CD4-positive, alpha-beta T cell treated with Interleukin-6 at 100 ng/mL for 8 hours (primary cell): ENCODE results near the gene SIGLEC9.
"Not testable (repeated sequence)": the region's sequence is repeated elsewhere in the genome, so short reads cannot be mapped to it uniquely, and the experiment has no call there.

ENCODE experiments used
- DNase-seq: peaks from one replicate; pipeline ENCODE4 v3.0.0-alpha.2; 2020; ENCODE audit warnings: mixed read lengths, low spot score

Gene SIGLEC9

GRCh38 chr19:51123802-51124201, 904 bp upstream of the SIGLEC9 start:
- DNase-seq, result no peak

GRCh38 chr19:51124216-51124615, 490 bp upstream of the SIGLEC9 start:
- DNase-seq, result no peak

- no peak for DNase-seq
Measured at GRCh38 chr19:51125421-51126075, 842 bp downstream of the SIGLEC9 start.

- no peak for DNase-seq
Measured at GRCh38 chr19:51127032-51127431, 2.3 kb downstream of the SIGLEC9 start.

GRCh38 chr19:51127755-51128154, 3.0 kb downstream of the SIGLEC9 start:
- peak; percentile 21 for DNase-seq

GRCh38 chr19:51128227-51128626, 3.5 kb downstream of the SIGLEC9 start:
- DNase-seq, result no peak

- no peak for DNase-seq
Measured at GRCh38 chr19:51129716-51130115, 5.0 kb downstream of the SIGLEC9 start.

GRCh38 chr19:51131780-51132680, 7.3 kb downstream of the SIGLEC9 start:
- peak; percentile 67 for DNase-seq

GRCh38 chr19:51135004-51135403, 10.3 kb downstream of the SIGLEC9 start:
- no peak for DNase-seq

GRCh38 chr19:51135986-51136762, 11.5 kb downstream of the SIGLEC9 start:
- no peak for DNase-seq

GRCh38 chr19:51136851-51137551, 12.3 kb downstream of the SIGLEC9 start:
- DNase-seq, result peak; percentile 21

- no peak for DNase-seq
Measured at GRCh38 chr19:51137792-51138425, 13.2 kb downstream of the SIGLEC9 start.

GRCh38 chr19:51138549-51138979, 13.9 kb downstream of the SIGLEC9 start:
- no peak for DNase-seq

GRCh38 chr19:51139299-51140014, 14.8 kb downstream of the SIGLEC9 start:
- DNase-seq, result no peak

GRCh38 chr19:51140441-51140840, 15.7 kb downstream of the SIGLEC9 start:
- DNase-seq, result no peak

- DNase-seq, result no peak
Measured at GRCh38 chr19:51141181-51141580, 16.5 kb downstream of the SIGLEC9 start.

- DNase-seq, result no peak
Measured at GRCh38 chr19:51142119-51142518, 17.4 kb downstream of the SIGLEC9 start, which contains the start of gene SIGLEC7. TSS of gene SIGLEC7 (plus strand) at chr19:51142301. CDS start at chr19:51142370, 69 bp downstream.

GRCh38 chr19:51142809-51143475, 18.2 kb downstream of the SIGLEC9 start:
- DNase-seq, result not testable (repeated sequence)

GRCh38 chr19:51143486-51143885, 18.8 kb downstream of the SIGLEC9 start:
- no peak for DNase-seq

GRCh38 chr19:51144482-51145045, 19.9 kb downstream of the SIGLEC9 start:
- DNase-seq, result no peak
